Liver (tissue), 3 donors: ENCODE measurements around the gene SORCS2.

Experiments used
- ATF3 ChIP-seq: IDR thresholded peaks from 2 replicates; pipeline ENCODE4 v1.6.1; 2016; ENCODE audit warnings: antibody characterized with exemption
- CTCF ChIP-seq: fragments of 150-350 bp; IDR thresholded peaks from 2 replicates; pipeline ENCODE4 v1.5.1; 2017; ENCODE audit warnings: improper control_type of control experiment, low read depth, low read length; ENCODE audit not compliant: missing input control
- EGR1 ChIP-seq, 2 donors: IDR thresholded peaks; 2 replicates each; pipeline ENCODE4 v1.6.1; 2016 to 2018; ENCODE audit warnings: antibody characterized with exemption in 2 of 2, low read depth in 2 of 2
- GABPA ChIP-seq, 2 donors: IDR thresholded peaks in 1 of 2; conservative IDR thresholded peaks in 1 of 2; 2 replicates each; pipeline ENCODE4 v1.6.1; 2016; ENCODE audit warnings: antibody characterized with exemption in 2 of 2, mild to moderate bottlenecking in 1 of 2, moderate library complexity in 1 of 2
- JUND ChIP-seq, 2 donors: IDR thresholded peaks; 2 replicates each; pipeline ENCODE4 v1.6.1; 2016; ENCODE audit warnings: antibody characterized with exemption in 2 of 2
- MAX ChIP-seq: IDR thresholded peaks from 2 replicates; pipeline ENCODE4 v1.6.1; 2016; ENCODE audit warnings: antibody characterized with exemption
- REST ChIP-seq: IDR thresholded peaks from 2 replicates; pipeline ENCODE4 v1.6.1; 2016; ENCODE audit warnings: antibody characterized with exemption, mild to moderate bottlenecking
- RXRA ChIP-seq, 2 donors: IDR thresholded peaks; 2 replicates each; pipeline ENCODE4 v1.6.1; 2017 to 2018; ENCODE audit warnings: antibody characterized with exemption in 2 of 2, mild to moderate bottlenecking in 1 of 2
- SP1 ChIP-seq: IDR thresholded peaks from 2 replicates; pipeline ENCODE4 v1.6.1; 2018; ENCODE audit warnings: antibody characterized with exemption, mild to moderate bottlenecking
- donor health status: healthy.
- donor health status: healthy.

- no peak for TF ChIP-seq RXRA (IDR thresholded peaks at IDR 0.05)
- no peak for TF ChIP-seq CTCF
- TF ChIP-seq MAX: no peak
- TF ChIP-seq ATF3: no peak
- no peak for TF ChIP-seq REST
- no peak for TF ChIP-seq GABPA (IDR thresholded peaks at IDR 0.05 in 1 of 2, conservative IDR thresholded peaks at IDR 0.05 in 1 of 2)
- no peak for TF ChIP-seq EGR1 (IDR thresholded peaks at IDR 0.05; ENCODE audit: low read depth in 2 of 2)
- TF ChIP-seq JUND (IDR thresholded peaks at IDR 0.05): no peak
- no peak for TF ChIP-seq SP1
These were observed 378.7 kb downstream of the SORCS2 start for GRCh38 chr4:7571001-7571400.
